Peyer's patch (tissue), 4 donors: ENCODE results near the gene MMD2.

Source experiments
- CTCF ChIP-seq, 6 experiments: fragments of 450-650 bp in 4 of 6; fragments of 200-600 bp in 2 of 6; sonication (generic) in 1 of 6; IDR thresholded peaks; one replicate each; pipeline ENCODE4 v1.5.1; 2017 to 2019; ENCODE audit warnings: antibody characterized with exemption in 6 of 6, mild to moderate bottlenecking in 3 of 6, moderate library complexity in 1 of 6
- POLR2A ChIP-seq, 2 donors: fragments of 450-650 bp; IDR thresholded peaks; one replicate each; pipeline ENCODE4 v1.5.1; 2017; ENCODE audit warnings: antibody characterized with exemption in 2 of 2, mild to moderate bottlenecking in 2 of 2, moderate library complexity in 2 of 2

- TF ChIP-seq CTCF (IDR thresholded peaks at IDR 0.05) (no peak), POLR2A (IDR thresholded peaks at IDR 0.05) (no peak)
Measured at GRCh38 chr7:4916113-4916512, 42.9 kb downstream of the MMD2 start.
